ENCODE data around the gene SCN2A. TPM values are rescaled to one million over a fixed set of nuclear protein-coding genes. Genes with fewer than 3 reads are reported as not detected.

SCN2A gene
- polyA plus RNA-seq (2011; rRNA removed) (0.05 TPM in 2 replicates), polyA plus RNA-seq (2017; fragmentation: RNase III; extraction: RNeasy Plus Mini Kit Qiagen cat#74134 plus additional on column Dnase treatment) (0.01 to 0.05 TPM (median 0.03 TPM) in 3 replicates), polyA minus RNA-seq (2011; rRNA and poly(A)+ RNA removed) (0.15 TPM in 1 of 2 replicates, not detected in the other)
- polyA plus RNA-seq (2012; cell fraction: cytosol; rRNA removed): not detected in 2 replicates
- not detected in 2 replicates for polyA plus RNA-seq (2012; cell fraction: nucleus; rRNA removed)

GRCh38 chr2:165239230-165239629, at the start of gene SCN2A:
Gene SCN2A, plus strand, starts transcription at chr2:165239414. Its CDS starts 56,410 bp downstream, at chr2:165295824.
- POLR2A ChIA-PET: no interaction called here
- H3K4me3 ChIP-seq: no peak within 1 kb of the TSS
- peak in 1 of 2 experiments; percentile 68 for DNase-seq (ENCODE audit: low read depth in 1 of 2, low spot score in 1 of 2)
- peak in 1 of 2 experiments; percentile 66; a peak in 3 of 6 replicates for ATAC-seq
- no peak within 1 kb of the TSS for H3K27ac ChIP-seq
- no peaks in the 10 kb centered on the region for H3K9me3 ChIP-seq
- no peaks in the 10 kb centered on the region for H3K4me1 ChIP-seq
- TF ChIP-seq HOXA7 (CRISPR knock-in tag; IDR thresholded peaks at IDR 0.05): no peak
- TF ChIP-seq KDM1A (IDR thresholded peaks at IDR 0.05; ENCODE audit: low read depth): no peak
- TF ChIP-seq, protein P1, sequence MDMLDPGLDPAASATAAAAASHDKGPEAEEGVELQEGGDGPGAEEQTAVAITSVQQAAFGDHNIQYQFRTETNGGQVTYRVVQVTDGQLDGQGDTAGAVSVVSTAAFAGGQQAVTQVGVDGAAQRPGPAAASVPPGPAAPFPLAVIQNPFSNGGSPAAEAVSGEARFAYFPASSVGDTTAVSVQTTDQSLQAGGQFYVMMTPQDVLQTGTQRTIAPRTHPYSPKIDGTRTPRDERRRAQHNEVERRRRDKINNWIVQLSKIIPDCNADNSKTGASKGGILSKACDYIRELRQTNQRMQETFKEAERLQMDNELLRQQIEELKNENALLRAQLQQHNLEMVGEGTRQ (IDR thresholded peaks at IDR 0.05): no peak
- peak; percentile 51; the same call in 2 of the 3 replicates for TF ChIP-seq SMC3 (IDR thresholded peaks at IDR 0.05)
- no peak for TF ChIP-seq CHD4 (IDR thresholded peaks at IDR 0.05; ENCODE audit: borderline replicate concordance)
- no peak for TF ChIP-seq CHD2 (IDR thresholded peaks at IDR 0.05; ENCODE audit: low read length, partially characterized antibody)
- no peak for TF ChIP-seq CBX2 (IDR thresholded peaks at IDR 0.05; ENCODE audit: borderline replicate concordance, low read depth)
- TF ChIP-seq CBX8 (IDR thresholded peaks at IDR 0.05): no peak
- no peak for TF ChIP-seq KDM5A (IDR thresholded peaks at IDR 0.05)
- TF ChIP-seq CEBPB (IDR thresholded peaks at IDR 0.05): no peak
- TF ChIP-seq BCL3 (IDR thresholded peaks at IDR 0.05): no peak
- TF ChIP-seq HOXB13 (CRISPR knock-in tag; IDR thresholded peaks at IDR 0.05; ENCODE audit: low read depth): no peak
- TF ChIP-seq EHF (CRISPR knock-in tag; IDR thresholded peaks at IDR 0.05): no peak
- TF ChIP-seq TP53 (CRISPR knock-in tag; IDR thresholded peaks at IDR 0.05): no peak
- TF ChIP-seq, protein P2, sequence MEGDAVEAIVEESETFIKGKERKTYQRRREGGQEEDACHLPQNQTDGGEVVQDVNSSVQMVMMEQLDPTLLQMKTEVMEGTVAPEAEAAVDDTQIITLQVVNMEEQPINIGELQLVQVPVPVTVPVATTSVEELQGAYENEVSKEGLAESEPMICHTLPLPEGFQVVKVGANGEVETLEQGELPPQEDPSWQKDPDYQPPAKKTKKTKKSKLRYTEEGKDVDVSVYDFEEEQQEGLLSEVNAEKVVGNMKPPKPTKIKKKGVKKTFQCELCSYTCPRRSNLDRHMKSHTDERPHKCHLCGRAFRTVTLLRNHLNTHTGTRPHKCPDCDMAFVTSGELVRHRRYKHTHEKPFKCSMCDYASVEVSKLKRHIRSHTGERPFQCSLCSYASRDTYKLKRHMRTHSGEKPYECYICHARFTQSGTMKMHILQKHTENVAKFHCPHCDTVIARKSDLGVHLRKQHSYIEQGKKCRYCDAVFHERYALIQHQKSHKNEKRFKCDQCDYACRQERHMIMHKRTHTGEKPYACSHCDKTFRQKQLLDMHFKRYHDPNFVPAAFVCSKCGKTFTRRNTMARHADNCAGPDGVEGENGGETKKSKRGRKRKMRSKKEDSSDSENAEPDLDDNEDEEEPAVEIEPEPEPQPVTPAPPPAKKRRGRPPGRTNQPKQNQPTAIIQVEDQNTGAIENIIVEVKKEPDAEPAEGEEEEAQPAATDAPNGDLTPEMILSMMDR (IDR thresholded peaks at IDR 0.05): peak; percentile 60
- no peak for TF ChIP-seq FOXS1 (CRISPR knock-in tag; IDR thresholded peaks at IDR 0.05)
- TF ChIP-seq RAD21 (conservative IDR thresholded peaks at IDR 0.05 in 1 of 2, IDR thresholded peaks at IDR 0.05 in 1 of 2): peak; percentile 55 to 64
- H3K4me2 ChIP-seq: no peak within 1 kb of the TSS
- 6% methylated on average over 3 of the region's 3 CpGs for WGBS (ENCODE audit: missing lambda C conversion rate)
- FAIRE-seq: no peak
- CTCF ChIA-PET: interaction anchor here (0.6 to 1.3 kb wide), 8 partner anchors 10 to 631 kb away, joined by 3 to 7 read pairs (median 3); no protein-coding TSS in a partner anchor

GRCh38 chr2:165191096-165191728, 48.0 kb upstream of the SCN2A start:
- ATAC-seq: no peak
- no peak for DNase-seq (ENCODE audit: low read depth in 1 of 2, low spot score in 1 of 2)
- no peak overlapping the region for H3K4me3 ChIP-seq
- WGBS (ENCODE audit: missing lambda C conversion rate): 8% methylated on average over 2 of the region's 2 CpGs
- CTCF ChIA-PET: interaction anchor here (2.5 kb wide), 1 partner anchor 13 kb away, joined by 7 read pairs; the partner anchor contains the start of gene SCN3A
- H3K4me1 ChIP-seq: 0 out of 3 replicates have a peak, but pooled peaks cover under 1% of the 10 kb centered on the region
- H3K4me2 ChIP-seq: no peak overlapping the region
- H3K9me3 ChIP-seq: no peaks in the 10 kb centered on the region
- POLR2A ChIA-PET: no interaction called here
- H3K27ac ChIP-seq: no peak overlapping the region
- FAIRE-seq: no peak
- TF ChIP-seq JUN (IDR thresholded peaks at IDR 0.05) (no peak), SMC3 (IDR thresholded peaks at IDR 0.05) (no peak), ESRRA (IDR thresholded peaks at IDR 0.05; ENCODE audit: borderline replicate concordance, low read length) (no peak), MAFK (IDR thresholded peaks at IDR 0.05; ENCODE audit: partially characterized antibody) (no peak), SREBF2 (IDR thresholded peaks at IDR 0.05) (no peak), HMGXB4 (CRISPR knock-in tag; IDR thresholded peaks at IDR 0.05; ENCODE audit: borderline replicate concordance) (no peak), EHF (CRISPR knock-in tag; IDR thresholded peaks at IDR 0.05) (no peak), ZNF302 (CRISPR knock-in tag; IDR thresholded peaks at IDR 0.05) (no peak), REST (IDR thresholded peaks at IDR 0.05) (no peak), MAX (IDR thresholded peaks at IDR 0.05) (no peak)
- TF ChIP-seq, protein P3, sequence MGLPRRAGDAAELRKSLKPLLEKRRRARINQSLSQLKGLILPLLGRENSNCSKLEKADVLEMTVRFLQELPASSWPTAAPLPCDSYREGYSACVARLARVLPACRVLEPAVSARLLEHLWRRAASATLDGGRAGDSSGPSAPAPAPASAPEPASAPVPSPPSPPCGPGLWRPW (IDR thresholded peaks at IDR 0.05): no peak

Measured in A549 (cell line).